Measurements from ENCODE around the gene MORN1.
"Not testable (repeated sequence)": the region's sequence is repeated elsewhere in the genome, so short reads cannot be mapped to it uniquely, and the experiment has no call there.

DNA sequence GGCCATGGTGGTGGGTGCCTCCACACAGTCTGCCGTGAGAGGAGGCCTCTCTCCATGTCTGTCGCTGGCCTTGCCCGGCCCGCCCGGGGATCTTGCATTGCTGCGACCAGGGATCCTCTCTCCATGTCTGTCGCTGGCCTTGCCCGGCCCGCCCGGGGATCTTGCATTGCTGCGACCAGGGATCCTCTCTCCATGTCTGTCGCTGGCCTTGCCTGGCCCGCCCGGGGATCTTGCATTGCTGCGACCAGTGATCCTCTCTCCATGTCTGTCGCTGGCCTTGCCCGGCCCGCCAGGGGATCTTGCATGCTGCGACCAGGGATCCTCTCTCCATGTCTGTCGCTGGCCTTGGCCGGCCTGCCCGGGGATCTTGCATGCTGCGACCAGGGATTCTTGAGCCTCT is 49.0 kb upstream of the MORN1 start:
- TF ChIP-seq, protein P1, sequence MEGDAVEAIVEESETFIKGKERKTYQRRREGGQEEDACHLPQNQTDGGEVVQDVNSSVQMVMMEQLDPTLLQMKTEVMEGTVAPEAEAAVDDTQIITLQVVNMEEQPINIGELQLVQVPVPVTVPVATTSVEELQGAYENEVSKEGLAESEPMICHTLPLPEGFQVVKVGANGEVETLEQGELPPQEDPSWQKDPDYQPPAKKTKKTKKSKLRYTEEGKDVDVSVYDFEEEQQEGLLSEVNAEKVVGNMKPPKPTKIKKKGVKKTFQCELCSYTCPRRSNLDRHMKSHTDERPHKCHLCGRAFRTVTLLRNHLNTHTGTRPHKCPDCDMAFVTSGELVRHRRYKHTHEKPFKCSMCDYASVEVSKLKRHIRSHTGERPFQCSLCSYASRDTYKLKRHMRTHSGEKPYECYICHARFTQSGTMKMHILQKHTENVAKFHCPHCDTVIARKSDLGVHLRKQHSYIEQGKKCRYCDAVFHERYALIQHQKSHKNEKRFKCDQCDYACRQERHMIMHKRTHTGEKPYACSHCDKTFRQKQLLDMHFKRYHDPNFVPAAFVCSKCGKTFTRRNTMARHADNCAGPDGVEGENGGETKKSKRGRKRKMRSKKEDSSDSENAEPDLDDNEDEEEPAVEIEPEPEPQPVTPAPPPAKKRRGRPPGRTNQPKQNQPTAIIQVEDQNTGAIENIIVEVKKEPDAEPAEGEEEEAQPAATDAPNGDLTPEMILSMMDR (IDR thresholded peaks at IDR 0.05; ENCODE audit: low read length) = not testable (repeated sequence)
- TF ChIP-seq EZH2 (optimal IDR thresholded peaks at IDR 0.05; ENCODE audit: low read depth, low read length); EZH2phosphoT487 (IDR thresholded peaks at IDR 0.05; ENCODE audit: low read length): not testable (repeated sequence)

All from MM.1S (cell line).